ENCODE data around the gene SYTL5.

SYTL5 gene

DNA sequence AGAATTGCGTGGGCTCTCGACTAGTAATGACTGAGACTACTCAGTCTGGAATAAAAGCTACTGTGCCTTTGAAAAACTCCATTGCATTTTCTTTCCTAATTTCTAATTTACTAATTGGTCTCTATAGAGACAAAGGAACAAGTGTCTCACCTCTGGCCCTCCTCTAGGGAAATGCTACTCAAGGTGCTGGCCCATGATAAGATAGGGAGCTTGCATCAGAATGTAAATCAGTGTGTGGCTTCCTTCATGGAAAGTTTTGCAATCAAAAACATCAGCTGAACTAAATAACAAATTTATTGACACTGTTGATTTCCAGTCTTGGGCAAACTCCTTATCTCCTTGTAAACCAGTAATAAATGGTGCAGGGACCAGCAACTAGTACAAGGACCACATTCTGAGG is 132.5 kb downstream of the SYTL5 start:
- Histone ChIP-seq H2AFZ (ENCODE audit: low read length) (no peak overlapping the region), H3K27ac (replicated peaks; ENCODE audit: low read length) (no peak overlapping the region), H3K4ac (ENCODE audit: low read length) (no peak overlapping the region), H2AK5ac (ENCODE audit: low read depth, low read length) (no peak overlapping the region), H4K91ac (ENCODE audit: low read depth, low read length, poor library complexity) (no peak overlapping the region), H3K23ac (ENCODE audit: low read depth, low read length, poor library complexity) (no peak overlapping the region), H2BK120ac (ENCODE audit: low read depth, low read length) (no peak overlapping the region), H3K9ac (ENCODE audit: low read depth, low read length, poor library complexity) (no peak overlapping the region), H2BK15ac (ENCODE audit: low read length) (no peak overlapping the region), H4K8ac (ENCODE audit: low read depth, low read length) (no peak overlapping the region), H2BK12ac (ENCODE audit: low read length) (no peak overlapping the region), H3K4me2 (ENCODE audit: insufficient read depth, low read length, poor library complexity, severe bottlenecking) (no peak overlapping the region), H3K36me3 (replicated peaks in 1 of 2; ENCODE audit: control insufficient read depth in 2 of 2, insufficient read depth in 2 of 2, low read length in 2 of 2) (no peaks in the 10 kb centered on the region), H3K27me3 (ENCODE audit: control insufficient read depth in 3 of 3, insufficient read depth in 3 of 3, low read depth in 1 of 3, low read length in 3 of 3) (peaks cover 0 to 5% (median 0%) of the 10 kb centered on the region in 3 experiments), H3K79me1 (ENCODE audit: low read depth, low read length) (no peaks in the 10 kb centered on the region), H3K9me3 (replicated peaks in 1 of 2; ENCODE audit: control insufficient read depth in 2 of 2, insufficient read depth in 1 of 2, low read depth in 1 of 2, low read length in 2 of 2) (no peaks in the 10 kb centered on the region), H3K18ac (ENCODE audit: low read length) (no peak overlapping the region), H2BK5ac (ENCODE audit: low read length) (no peak overlapping the region), H3K14ac (ENCODE audit: low read length) (no peak overlapping the region), H3K4me3 (ENCODE audit: low read length in 2 of 2) (no peak overlapping the region), H3K4me1 (ENCODE audit: control insufficient read depth in 2 of 2, insufficient read depth in 1 of 2, low read depth in 1 of 2, low read length in 2 of 2) (no peaks in the 10 kb centered on the region)
- DNase-seq (ENCODE audit: low spot score) = no peak
- no CpG with 5 or more reads among the region's 2 CpGs for WGBS, 2 donors (ENCODE audit: extremely low coverage in 2 of 2, insufficient read length in 2 of 2, insufficient replicate concordance in 1 of 2)

DNA sequence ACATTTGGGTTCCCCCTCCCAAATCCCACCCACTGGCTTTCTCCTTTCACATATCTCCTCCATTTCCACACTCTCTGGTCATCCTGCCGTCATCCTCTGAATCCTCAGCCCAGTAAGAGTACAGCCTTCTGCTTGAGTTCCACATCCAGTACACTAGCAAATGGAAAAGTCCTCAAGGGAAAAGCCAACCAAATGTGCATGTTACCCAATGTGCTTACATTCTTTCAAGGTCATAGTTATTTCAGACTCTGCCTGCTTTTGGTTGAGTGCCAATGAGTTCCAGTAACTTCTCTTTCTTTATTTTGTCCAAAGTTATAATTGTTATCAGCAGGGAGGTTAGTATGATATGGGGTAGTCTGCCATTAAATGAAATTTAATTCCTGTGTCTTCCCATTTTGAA is 136.3 kb downstream of the SYTL5 start:
- WGBS, 2 donors (ENCODE audit: extremely low coverage in 2 of 2, insufficient read length in 2 of 2, insufficient replicate concordance in 1 of 2) = no CpG with 5 or more reads among the region's 1 CpG
- Histone ChIP-seq H3K18ac (ENCODE audit: low read length) (no peak overlapping the region), H2AFZ (ENCODE audit: low read length) (no peak overlapping the region), H3K4me3 (ENCODE audit: low read length in 2 of 2) (no peak overlapping the region), H3K14ac (ENCODE audit: low read length) (no peak overlapping the region), H3K27me3 (ENCODE audit: control insufficient read depth in 3 of 3, insufficient read depth in 3 of 3, low read depth in 1 of 3, low read length in 3 of 3) (peaks cover 0 to 5% (median 0%) of the 10 kb centered on the region in 3 experiments), H2BK12ac (ENCODE audit: low read length) (no peak overlapping the region), H3K23ac (ENCODE audit: low read depth, low read length, poor library complexity) (no peak overlapping the region), H2BK15ac (ENCODE audit: low read length) (no peak overlapping the region), H3K36me3 (replicated peaks in 1 of 2; ENCODE audit: control insufficient read depth in 2 of 2, insufficient read depth in 2 of 2, low read length in 2 of 2) (no peaks in the 10 kb centered on the region), H3K4me1 (ENCODE audit: control insufficient read depth in 2 of 2, insufficient read depth in 1 of 2, low read depth in 1 of 2, low read length in 2 of 2) (no peaks in the 10 kb centered on the region), H3K9ac (ENCODE audit: low read depth, low read length, poor library complexity) (no peak overlapping the region), H3K79me1 (ENCODE audit: low read depth, low read length) (no peaks in the 10 kb centered on the region), H4K8ac (ENCODE audit: low read depth, low read length) (no peak overlapping the region), H3K4me2 (ENCODE audit: insufficient read depth, low read length, poor library complexity, severe bottlenecking) (no peak overlapping the region), H3K4ac (ENCODE audit: low read length) (no peak overlapping the region), H4K91ac (ENCODE audit: low read depth, low read length, poor library complexity) (no peak overlapping the region), H2BK5ac (ENCODE audit: low read length) (no peak overlapping the region), H2BK120ac (ENCODE audit: low read depth, low read length) (no peak overlapping the region), H3K27ac (replicated peaks; ENCODE audit: low read length) (no peak overlapping the region), H3K9me3 (replicated peaks in 1 of 2; ENCODE audit: control insufficient read depth in 2 of 2, insufficient read depth in 1 of 2, low read depth in 1 of 2, low read length in 2 of 2) (no peaks in the 10 kb centered on the region), H2AK5ac (ENCODE audit: low read depth, low read length) (no peak overlapping the region)
- no peak for DNase-seq (ENCODE audit: low spot score)

DNA sequence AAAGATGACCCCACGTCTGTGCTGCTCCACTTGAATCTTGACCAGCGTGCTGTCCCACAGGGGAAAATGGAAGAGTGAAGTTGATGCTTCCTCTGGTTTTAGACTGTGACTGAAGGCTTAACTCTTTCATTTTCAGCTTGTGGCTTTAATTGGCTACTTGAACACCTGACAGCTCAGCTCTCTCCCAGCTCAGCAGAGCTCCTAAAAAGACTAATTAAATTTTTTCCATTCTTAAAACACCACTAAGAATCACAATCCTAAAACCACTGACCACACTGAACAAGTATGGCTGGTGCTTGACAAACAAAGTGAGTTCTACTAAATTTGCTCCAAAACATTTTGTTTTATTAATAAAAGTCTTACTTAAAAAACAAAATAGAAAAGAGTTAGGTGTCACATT is 142.7 kb downstream of the SYTL5 start:
- no peak overlapping the region for H2BK15ac ChIP-seq (ENCODE audit: low read length)
- no peak overlapping the region for H4K91ac ChIP-seq (ENCODE audit: low read depth, low read length, poor library complexity)
- no peak overlapping the region for H2BK12ac ChIP-seq (ENCODE audit: low read length)
- no peaks in the 10 kb centered on the region for H3K36me3 ChIP-seq (replicated peaks in 1 of 2; ENCODE audit: control insufficient read depth in 2 of 2, insufficient read depth in 2 of 2, low read length in 2 of 2)
- peaks cover 0 to 2% of the 10 kb centered on the region in 2 donors for H3K4me1 ChIP-seq (ENCODE audit: control insufficient read depth in 2 of 2, insufficient read depth in 1 of 2, low read depth in 1 of 2, low read length in 2 of 2)
- no peak overlapping the region for H2BK120ac ChIP-seq (ENCODE audit: low read depth, low read length)
- no peak overlapping the region for H2AFZ ChIP-seq (ENCODE audit: low read length)
- H4K8ac ChIP-seq (ENCODE audit: low read depth, low read length) = no peak overlapping the region
- no peak overlapping the region for H3K23ac ChIP-seq (ENCODE audit: low read depth, low read length, poor library complexity)
- H3K27me3 ChIP-seq (ENCODE audit: control insufficient read depth in 3 of 3, insufficient read depth in 3 of 3, low read depth in 1 of 3, low read length in 3 of 3) = no peaks in the 10 kb centered on the region
- H3K14ac ChIP-seq (ENCODE audit: low read length) = no peak overlapping the region
- H3K4me2 ChIP-seq (ENCODE audit: insufficient read depth, low read length, poor library complexity, severe bottlenecking) = no peak overlapping the region
- no CpG with 5 or more reads among the region's 2 CpGs for WGBS, 2 donors (ENCODE audit: extremely low coverage in 2 of 2, insufficient read length in 2 of 2, insufficient replicate concordance in 1 of 2)
- no peak for DNase-seq (ENCODE audit: low spot score)
- no peak overlapping the region for H3K18ac ChIP-seq (ENCODE audit: low read length)
- H3K4me3 ChIP-seq (ENCODE audit: low read length in 2 of 2) = no peak overlapping the region
- H3K9me3 ChIP-seq (replicated peaks in 1 of 2; ENCODE audit: control insufficient read depth in 2 of 2, insufficient read depth in 1 of 2, low read depth in 1 of 2, low read length in 2 of 2) = no peaks in the 10 kb centered on the region
- no peak overlapping the region for H2AK5ac ChIP-seq (ENCODE audit: low read depth, low read length)
- no peak overlapping the region for H2BK5ac ChIP-seq (ENCODE audit: low read length)
- H3K4ac ChIP-seq (ENCODE audit: low read length) = no peak overlapping the region
- no peaks in the 10 kb centered on the region for H3K79me1 ChIP-seq (ENCODE audit: low read depth, low read length)
- no peak overlapping the region for H3K27ac ChIP-seq (replicated peaks; ENCODE audit: low read length)
- no peak overlapping the region for H3K9ac ChIP-seq (ENCODE audit: low read depth, low read length, poor library complexity)

DNA sequence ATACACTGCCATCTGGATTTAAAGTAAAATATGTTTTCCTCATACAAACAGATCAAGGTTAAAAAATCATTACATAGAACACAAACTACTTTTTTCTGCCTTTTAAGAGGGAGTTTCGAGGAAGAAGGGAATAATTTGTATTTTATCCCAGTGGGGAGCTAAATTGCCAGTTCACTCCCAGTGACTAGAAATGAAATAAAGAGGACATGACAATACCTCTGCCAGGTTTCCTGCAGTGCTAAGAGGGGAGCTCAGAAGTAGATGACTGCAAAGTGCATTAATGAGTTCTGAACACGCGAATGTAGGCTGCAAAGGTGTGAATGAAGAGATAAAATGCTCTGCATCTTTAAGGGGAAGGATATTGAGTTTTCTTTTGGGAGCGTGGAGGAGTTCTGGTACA is 144.6 kb downstream of the SYTL5 start:
- Histone ChIP-seq H3K27me3 (ENCODE audit: control insufficient read depth in 3 of 3, insufficient read depth in 3 of 3, low read depth in 1 of 3, low read length in 3 of 3) (peaks cover 0 to 5% (median 0%) of the 10 kb centered on the region in 3 experiments), H3K4ac (ENCODE audit: low read length) (no peak overlapping the region), H4K8ac (ENCODE audit: low read depth, low read length) (no peak overlapping the region), H3K79me1 (ENCODE audit: low read depth, low read length) (no peaks in the 10 kb centered on the region), H2BK5ac (ENCODE audit: low read length) (no peak overlapping the region), H3K23ac (ENCODE audit: low read depth, low read length, poor library complexity) (no peak overlapping the region), H2AFZ (ENCODE audit: low read length) (no peak overlapping the region), H3K4me2 (ENCODE audit: insufficient read depth, low read length, poor library complexity, severe bottlenecking) (no peak overlapping the region), H2BK120ac (ENCODE audit: low read depth, low read length) (no peak overlapping the region), H4K91ac (ENCODE audit: low read depth, low read length, poor library complexity) (no peak overlapping the region), H3K27ac (replicated peaks; ENCODE audit: low read length) (no peak overlapping the region), H3K9ac (ENCODE audit: low read depth, low read length, poor library complexity) (no peak overlapping the region), H3K9me3 (replicated peaks in 1 of 2; ENCODE audit: control insufficient read depth in 2 of 2, insufficient read depth in 1 of 2, low read depth in 1 of 2, low read length in 2 of 2) (no peaks in the 10 kb centered on the region), H2AK5ac (ENCODE audit: low read depth, low read length) (no peak overlapping the region), H2BK15ac (ENCODE audit: low read length) (no peak overlapping the region), H2BK12ac (ENCODE audit: low read length) (no peak overlapping the region), H3K4me1 (ENCODE audit: control insufficient read depth in 2 of 2, insufficient read depth in 1 of 2, low read depth in 1 of 2, low read length in 2 of 2) (peaks cover 0 to 2% of the 10 kb centered on the region in 2 donors), H3K4me3 (ENCODE audit: low read length in 2 of 2) (no peak overlapping the region), H3K18ac (ENCODE audit: low read length) (no peak overlapping the region), H3K36me3 (replicated peaks in 1 of 2; ENCODE audit: control insufficient read depth in 2 of 2, insufficient read depth in 2 of 2, low read length in 2 of 2) (no peaks in the 10 kb centered on the region), H3K14ac (ENCODE audit: low read length) (no peak overlapping the region)
- WGBS, 2 donors (ENCODE audit: extremely low coverage in 2 of 2, insufficient read length in 2 of 2, insufficient replicate concordance in 1 of 2) = no CpG with 5 or more reads among the region's 4 CpGs
- no peak for DNase-seq (ENCODE audit: low spot score)

All from neuronal stem cell (in vitro differentiated cells).